HL-60 (cell line): ENCODE measurements around the gene OXNAD1.

Experiments
- CTCF ChIP-seq: IDR thresholded peaks from one replicate; pipeline ENCODE4 v1.5.1; 2011; ENCODE audit warnings: low read length, control low read depth, inconsistent platforms; ENCODE audit not compliant: insufficient read depth
- GABPA ChIP-seq: IDR thresholded peaks from 2 replicates; pipeline ENCODE4 v1.6.1; 2012; ENCODE audit warnings: low read depth
- POLR2AphosphoS5 ChIP-seq: IDR thresholded peaks from 2 replicates; pipeline ENCODE4 v1.6.1; 2012; ENCODE audit warnings: low read depth

DNA sequence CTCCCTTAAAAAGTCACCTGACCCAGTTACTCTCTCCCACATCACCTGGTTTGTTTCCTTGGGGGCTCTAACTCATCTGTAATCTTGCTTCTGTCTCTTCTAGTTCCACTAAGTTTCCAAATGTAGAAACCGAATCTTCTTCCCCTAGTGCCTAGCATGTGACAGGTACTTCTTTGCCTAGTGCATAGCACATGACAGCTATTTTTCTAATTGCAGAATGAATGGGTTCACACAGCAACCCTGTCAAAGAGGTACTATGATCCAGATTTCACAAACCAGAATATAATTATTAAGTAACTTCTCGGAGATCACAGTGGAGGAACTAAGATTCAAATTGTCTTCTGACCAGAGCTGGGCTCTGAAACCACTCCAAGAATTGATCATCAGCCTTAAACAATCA is 7.7 kb upstream of the OXNAD1 start:
- TF ChIP-seq CTCF (no peak), POLR2AphosphoS5 (no peak), GABPA (no peak)
